Measurements from ENCODE around the gene OTOP3.
"Not testable (repeated sequence)": the region's sequence is repeated elsewhere in the genome, so short reads cannot be mapped to it uniquely, and the experiment has no call there.

Gene OTOP3

DNA sequence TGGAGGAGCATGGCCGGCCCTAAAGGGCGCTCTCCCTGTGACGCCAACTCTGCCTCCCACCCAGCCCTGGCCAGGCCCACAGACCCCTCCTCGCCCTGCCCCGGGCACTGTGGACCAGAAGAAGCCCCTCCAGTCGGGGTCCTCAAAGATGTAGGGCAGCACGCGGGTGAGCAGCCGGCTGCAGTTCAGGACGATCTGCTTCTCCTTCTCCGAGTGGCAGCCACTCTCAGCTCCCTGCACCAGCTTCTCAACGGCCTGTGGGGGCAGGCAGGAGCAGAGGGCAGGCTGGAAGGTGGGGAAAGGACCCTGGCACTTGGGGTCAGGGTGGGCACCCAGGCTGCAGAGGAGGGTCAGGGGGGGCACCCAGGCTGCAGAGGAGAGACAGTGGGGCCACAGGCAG, 28.0 kb downstream of the OTOP3 start:
- no peak for DNase-seq

DNA sequence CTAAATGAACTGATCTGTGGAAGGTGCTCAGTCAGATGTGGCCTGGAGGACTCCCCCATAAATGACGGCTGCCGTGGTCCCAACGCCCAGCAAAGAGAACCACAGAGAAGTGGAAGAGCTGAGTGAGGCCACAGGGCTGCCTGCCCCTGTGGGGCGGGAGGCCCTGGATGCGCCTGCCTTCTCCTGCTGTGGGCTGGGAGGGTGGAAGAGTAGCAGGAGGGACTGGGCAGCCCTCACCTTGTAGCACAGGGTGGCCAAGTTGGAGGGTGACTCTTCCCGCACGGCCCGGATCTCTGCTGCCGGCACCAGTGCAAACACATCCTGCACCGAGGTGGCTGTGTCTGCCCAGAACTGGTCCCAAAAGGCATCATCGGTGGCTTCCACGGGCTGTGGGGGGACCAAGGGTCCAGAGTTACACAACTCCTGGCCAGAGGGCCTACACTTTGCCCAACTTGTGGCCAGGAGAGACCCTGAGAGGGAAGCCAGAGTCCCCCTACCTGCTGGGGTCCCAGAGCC, 28.6 kb downstream of the OTOP3 start:
- DNase-seq: no peak

DNA sequence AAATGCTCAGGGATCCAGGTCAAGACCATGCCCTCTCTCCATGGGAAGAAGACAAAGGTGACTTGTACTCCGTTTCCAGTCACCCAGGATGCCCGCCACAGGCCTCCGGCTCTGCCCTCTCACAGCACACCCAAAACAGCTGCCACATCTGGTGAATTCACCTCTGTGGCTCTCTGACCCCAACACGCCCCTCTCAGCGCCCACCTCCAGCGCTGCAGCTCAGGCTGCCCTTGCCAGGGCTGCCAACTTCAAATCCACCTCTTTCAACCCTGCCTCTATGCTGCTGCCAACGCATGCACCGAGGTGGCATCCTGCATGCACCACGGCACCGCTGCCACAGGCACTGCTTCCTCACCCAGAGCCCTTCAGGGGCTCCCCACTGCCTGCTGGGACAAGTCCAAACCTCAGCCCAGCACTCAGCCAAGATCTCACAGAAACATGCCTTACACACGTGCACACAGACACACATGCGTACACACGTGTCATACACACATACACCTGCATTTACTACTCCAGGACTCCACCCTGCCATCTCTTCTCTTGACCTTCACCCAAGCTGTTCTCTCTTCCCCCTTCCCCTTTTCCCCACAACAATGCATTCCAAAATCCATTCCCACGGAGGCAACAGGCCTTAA, 29.4 kb downstream of the OTOP3 start:
- no peak for DNase-seq

DNA sequence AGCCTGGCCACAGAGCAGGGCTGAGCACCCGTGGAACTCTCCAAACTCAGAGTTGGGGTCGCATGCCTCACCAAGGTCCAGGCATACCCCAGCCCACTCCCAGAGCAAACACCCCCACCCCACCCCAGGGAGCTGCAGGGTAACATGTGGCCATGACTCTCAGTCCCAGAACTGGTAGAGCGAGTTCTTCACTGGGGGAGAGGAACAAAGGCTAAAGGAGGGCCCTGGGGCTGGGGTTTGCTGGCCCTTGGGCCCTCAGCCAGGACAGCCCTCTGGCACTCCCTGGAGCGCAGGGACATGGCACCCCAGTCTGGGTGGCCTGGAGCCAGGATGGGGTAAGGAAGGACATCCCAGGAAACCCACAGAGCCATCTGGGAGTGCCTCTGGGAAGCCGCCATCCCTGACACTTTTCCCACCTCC, 32.7 kb downstream of the OTOP3 start:
- no peak for DNase-seq

DNA sequence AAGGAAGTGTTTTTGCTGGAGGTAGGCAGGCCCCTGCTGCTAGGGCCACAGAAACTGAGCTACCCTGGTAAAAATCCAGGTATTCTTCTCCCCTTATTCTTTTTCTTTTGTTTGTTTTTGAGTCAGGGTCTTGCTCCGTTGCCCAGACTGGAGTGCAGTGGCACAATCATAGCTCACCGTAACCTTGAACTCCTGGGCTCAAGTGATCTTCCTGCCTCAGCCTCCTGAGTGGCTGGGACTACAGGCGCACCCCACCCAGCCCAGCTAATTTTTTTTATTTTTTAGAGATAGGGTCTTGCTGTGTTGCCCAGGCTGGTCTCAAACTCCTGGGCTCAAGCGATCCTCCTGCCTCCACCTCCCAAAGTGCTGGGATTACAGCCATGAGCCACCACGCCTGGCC, 33.8 kb downstream of the OTOP3 start:
- not testable (repeated sequence) for DNase-seq

DNA sequence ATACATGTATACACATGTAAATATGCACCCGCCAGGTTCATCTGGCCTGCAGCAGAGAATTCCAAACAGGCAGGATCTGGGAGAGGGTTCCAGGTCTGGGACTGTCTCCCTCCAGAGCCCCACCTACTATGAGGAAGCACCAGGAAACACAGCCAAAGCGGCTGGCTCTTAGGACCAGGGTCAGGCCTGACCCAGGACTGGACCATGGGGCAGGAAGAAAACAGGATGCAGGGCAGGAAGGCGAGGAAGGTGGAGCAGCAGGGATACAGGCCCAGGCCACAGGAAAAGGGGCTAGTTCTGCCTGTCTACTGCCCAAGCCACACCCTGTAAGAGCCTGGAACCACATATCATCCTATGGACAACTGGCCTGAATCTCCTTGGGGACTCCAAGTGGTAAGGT, 34.7 kb downstream of the OTOP3 start:
- no peak for DNase-seq

DNA sequence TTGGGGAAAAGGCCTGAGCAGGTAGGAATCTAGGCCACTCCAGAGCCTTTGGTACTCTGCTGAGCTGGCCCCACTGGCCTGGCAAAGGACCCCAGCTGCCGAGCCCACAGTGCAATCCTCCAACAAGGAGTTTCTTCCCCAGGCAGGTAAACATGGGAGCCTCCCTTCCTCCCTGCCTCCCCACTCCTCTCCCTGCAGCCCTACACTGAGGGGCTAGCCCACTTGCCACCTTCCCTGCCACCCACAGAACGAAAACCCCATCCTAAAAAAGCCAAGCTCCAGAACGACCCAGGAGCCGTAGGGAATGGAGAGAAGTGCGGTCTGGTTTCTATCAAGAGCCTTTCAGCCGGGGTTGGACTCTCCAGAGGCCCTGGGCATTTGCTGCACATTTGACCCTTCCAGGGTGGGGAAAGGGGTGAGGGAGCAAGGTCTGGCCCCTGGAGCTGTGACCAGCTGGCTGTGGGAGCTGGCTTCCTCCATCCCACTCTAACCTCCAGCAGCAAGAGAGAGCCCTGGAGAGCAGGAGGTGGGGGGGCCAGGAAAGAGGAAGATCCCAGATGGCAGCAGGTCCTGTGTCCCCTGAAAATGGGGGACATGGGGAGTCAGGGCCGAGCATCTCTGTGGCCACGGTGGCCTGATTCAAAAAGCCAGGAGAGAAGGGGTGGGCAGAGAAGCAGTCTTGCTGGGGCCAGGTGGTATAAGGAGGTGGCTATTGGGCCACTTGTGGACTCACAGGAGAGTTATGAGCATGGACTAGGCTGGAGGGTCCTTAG, 35.6 kb downstream of the OTOP3 start:
- no peak for DNase-seq

DNA sequence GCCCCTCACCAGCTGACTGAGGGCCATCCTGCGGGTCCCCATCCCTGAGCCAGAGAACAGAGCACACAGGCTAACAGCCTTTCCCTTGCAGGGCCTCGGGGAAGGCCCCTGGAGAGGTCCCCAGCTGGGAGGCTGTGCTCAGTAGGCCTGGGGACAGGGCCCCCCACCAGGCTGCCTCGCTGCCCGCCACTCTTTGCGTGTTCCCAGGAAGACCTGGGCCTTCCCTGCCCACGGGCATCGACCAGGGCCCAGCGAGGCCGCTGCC, 36.1 kb downstream of the OTOP3 start:
- no peak for DNase-seq

DNA sequence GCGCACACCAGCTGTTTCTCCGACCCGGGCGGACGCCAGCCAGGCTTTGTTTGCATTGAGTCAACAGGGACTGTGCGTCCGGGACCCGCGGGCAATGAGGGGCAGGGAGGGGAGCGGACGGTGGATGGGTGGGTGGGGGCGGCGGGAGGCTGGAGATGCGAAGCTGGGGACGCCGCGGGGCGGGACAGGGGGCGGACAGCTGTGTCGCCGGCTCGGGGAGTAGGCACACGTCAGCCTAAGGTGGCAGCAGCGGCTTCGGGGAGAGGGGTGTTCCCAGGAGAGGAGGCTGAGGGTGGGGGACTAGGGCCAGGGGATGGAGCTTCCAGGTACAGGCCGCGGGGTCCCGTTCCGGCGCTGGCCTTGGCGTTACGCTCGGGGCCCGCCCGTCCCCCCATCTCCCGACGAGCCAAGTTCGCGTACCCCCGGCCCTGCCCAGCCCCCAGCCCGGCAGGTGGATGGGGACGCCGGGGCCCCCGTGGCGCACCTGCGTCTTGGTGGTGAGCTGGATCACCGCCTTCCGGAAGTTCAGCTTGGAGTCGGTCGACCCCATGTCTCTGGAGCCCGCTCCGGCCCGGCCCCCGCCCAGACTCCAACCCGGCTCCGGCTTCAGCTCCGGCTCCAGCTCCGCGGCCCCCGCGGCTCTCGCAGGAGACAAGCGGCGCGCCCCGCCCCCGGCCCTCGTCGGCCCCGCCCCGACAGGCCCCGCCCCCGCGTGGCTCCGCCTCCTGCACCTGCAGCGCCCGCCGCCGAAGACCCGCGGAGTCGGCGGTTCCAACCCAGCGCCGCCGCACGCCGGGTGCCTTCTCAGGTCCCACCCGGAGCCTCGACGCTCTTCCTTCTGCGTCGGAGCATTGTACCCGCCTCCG, 36.6 kb downstream of the OTOP3 start, which contains the start of gene HID1:
Gene HID1 (minus strand): TSS at position 653 of the 866 bp plus-strand sequence. CDS start 103 bp downstream, at position 550.
- peak; percentile 87 for DNase-seq

DNA sequence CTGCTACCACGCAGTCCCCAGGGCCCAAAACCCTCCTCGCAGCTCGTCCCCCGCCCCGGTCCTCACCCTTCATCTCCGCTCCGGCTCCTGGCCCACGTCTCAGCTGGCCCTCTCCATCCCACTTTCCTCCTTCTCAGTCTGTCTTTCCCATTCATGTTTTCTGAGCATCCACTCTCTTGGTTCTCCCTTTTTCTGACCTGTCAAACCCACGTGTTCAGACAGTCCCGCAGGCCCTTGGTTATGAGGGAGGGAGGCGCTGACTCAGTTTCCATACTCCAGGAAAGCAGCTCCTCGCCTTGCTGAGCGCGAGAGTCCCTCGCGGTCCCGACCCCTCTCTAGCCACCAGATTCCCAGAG, 37.3 kb downstream of the OTOP3 start:
- DNase-seq: no peak

DNA sequence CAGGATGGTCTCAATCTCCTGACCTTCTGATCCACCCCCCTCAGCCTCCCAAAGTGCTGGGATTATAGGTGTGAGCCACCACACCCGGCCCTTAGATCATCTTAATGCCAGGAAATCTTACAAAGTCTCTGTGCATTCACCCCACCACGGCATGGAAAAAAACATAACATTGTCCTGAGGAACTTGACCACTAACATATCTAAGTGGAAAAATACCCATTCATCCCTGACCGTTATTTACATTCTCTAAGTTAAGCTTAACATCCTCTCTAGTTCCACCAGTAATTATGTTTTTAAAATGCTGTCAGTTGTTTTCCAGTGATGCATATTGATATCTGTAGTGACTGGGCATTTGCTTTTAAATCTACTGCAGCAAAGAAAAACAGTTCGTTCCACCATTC, 40.2 kb downstream of the OTOP3 start:
- no peak for DNase-seq

DNA sequence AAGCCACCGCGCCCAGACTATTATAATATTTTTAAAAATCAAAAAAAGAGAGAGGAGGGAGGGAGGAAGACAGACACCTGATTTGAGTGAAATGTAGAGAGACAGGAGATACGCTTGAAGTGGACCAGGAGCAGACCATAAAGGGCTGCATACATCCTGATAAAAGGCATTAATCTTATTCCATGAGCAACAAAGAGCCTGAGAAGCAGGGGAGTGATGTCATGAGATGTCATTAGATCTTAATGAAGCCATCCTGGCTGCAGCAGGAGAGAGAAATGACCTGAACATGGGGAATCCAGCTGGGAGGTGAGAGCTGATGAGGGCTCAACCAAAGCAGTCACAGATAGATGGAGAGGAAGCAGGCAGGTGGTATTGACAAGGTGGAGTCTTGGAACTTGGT, 42.1 kb downstream of the OTOP3 start:
- no peak for DNase-seq

DNA sequence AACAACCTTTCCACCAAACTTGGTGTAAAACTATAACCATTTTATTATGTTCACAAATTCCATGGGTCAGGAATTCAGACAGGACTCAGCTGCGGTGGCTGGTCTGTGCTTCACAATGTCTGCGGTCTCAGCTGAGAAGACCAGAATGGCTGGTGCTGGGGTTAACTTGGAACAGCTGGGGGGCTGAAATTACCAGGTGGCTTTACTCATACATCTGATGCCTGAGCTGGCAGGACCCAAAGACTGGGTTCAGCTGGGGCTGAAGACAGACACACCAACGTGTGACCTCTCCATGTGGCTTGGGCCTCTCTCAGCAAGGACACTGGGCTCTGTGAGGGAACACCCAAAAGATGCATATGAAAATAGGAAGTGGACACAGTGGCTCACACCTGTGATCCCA, 42.5 kb downstream of the OTOP3 start:
- no peak for DNase-seq

DNA sequence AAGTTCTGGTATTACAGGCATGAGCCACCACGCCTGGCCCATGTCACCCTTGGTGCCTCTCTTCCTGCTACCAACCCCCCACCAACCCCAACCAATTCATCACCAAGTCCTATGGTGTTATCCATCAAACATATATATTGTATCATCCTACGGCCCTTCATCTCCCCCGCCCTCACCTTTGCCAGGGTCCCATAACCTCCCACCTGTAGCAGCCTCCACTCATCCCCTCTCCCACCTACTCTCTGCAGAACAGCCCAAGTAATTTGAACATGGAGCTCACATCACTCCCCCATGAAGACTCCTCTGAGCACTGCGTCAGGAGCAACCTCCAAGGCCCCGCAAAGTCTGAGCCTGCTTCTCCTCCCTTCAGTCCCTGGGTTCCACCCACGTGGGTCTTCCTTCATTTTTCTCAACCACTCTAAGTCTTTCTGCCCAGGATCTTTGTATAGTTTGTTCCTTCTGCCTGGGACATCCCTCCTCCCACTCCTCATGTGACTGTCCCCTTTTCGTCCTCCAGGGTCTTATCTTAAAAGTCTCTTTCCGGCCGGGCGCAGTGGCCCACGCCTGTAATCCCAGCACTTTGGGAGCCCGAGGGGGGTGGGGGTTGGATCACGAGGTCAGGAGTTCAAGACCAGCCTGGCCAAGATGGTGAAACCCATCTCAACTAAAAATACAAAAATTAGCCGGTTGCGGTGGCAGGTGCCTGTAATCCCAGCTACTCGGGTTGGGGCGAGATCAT, 43.9 kb downstream of the OTOP3 start:
- no peak for DNase-seq

DNA sequence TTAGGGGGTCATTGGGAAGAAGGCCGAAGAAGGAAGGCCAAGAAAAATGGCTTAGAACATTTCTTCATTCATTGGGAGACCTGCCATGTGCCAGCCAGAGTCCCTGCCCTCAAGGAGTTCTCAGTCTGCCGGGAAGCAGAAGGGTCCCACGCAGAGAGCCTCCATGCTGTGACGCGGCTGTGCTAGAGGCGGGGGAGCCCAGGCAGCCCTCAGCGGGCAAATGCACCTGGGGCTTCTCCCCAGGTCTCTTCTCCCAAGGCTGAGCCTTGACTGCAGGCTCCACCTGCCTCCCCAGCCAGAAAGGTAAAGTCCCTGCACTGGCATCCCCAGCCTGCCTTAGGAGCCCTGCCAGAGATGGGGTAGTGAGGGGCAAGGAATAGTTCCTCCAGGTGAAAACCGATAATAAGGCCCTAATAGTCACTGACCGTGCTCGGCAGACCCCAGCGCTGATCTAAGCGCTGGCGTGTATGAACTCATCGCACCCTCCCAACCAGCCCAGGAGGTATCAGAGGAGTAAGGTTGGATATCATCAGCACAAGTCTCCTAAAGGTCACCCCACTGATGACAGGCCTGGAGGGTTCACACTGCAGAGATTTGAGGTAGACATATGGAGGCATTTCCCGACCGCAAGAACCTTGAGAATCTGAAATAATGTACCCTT, 45.8 kb downstream of the OTOP3 start:
- no peak for DNase-seq

DNA sequence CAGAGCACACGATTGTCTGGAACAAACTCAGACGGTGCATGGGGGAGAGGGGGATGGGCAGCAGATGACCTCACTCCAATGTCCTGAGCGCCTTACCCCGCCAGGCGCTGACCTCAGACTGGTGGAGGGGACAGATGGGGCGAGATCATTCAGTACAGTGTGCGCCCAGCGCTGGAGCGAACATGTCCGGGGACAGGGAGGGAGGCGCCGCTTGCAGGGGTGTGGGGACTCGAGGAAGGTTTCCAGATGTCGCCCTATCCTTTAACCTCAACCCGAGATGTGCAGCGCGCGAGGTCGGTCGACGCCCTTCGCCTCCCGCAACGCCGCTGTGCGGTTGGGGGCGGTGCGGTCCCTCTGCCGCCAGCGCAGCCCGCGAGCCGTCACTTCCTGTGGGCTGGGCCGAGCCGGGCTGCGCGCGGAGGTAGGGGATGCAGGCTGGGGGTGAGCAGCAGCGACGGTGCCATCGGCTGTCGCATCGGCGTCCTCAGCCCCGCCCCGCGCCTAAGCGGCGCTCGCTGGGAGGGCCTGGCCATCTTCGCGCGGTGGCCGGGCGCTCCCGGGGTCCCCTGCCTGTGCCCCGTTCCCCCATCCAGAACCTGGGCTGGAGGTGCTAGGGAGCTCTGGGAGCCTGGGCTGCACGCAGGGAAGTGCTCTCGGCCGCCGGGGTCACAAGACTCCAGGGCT, 46.4 kb downstream of the OTOP3 start:
- peak; percentile 87 for DNase-seq

DNA sequence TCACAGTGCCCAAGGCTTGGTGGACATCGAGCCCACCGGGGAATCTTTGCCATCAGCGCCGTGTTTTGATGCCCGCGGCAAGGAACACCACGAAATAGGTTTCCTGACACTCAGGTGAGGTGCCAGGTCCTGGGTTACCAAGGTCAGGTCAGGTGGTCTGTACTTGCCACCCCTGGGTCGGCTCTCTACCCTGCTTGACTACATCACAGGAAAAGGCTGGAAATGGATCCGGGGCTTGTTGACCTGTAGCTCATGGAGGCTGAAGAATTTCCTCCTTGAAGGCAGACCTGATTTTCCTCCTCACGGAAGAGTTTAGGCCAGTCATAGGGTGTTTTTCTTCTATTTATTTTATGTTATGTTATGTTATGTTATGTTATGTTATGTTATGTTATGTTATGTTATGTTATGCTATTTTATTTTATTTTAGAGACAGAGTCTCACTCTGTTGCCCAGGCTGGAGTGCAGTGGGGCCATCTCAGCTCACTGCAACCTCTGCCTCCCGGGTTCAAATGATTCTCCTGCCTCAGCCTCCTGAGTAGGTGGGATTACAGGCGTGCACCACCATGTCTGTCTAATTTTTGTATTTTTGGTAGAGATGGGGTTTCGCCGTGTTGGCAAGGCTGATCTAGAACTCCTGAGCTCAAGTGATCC, 47.1 kb downstream of the OTOP3 start:
- DNase-seq: not testable (repeated sequence)

DNA sequence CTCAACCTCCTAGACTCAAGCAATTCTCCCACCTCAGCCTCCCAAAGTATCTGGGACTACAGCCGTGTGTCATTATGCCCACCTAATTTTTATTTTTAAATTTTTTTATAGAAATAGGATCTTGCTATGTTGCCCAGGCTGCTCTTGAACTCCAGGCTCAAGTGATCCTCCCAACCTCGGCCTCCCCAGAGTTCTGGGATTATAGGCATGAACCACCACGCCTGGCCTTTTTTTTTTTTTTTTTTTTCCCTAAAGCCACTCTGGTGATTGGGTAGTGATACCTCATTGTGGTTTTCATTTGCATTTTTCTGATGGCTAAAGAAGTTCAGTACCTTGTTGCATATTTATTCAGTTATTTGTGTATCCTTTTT, 50.5 kb downstream of the OTOP3 start:
- DNase-seq: no peak

DNA sequence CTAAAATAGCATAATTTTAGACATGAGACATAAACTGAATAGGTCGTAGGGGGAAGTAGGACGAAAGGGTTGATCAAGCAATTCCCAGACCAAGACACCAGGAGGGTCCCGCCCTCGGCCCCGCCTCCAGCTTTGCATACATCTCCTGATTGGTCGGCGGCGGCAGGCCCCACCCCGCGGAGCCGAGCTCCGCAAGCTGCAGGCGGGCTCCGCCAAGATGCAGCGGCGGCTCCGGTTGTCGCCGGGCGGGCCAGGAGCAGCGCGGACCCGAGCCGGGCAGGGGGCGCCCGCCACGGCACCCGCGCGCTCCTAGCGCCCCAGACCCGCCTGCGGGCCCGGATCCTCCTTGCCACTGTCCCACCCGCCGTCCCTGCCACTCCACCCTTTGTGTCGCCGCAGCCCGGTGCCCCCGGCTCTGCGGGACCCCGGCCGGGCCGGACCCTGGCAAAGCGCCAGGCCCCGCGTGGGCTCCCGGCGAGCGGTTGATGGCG, 51.8 kb downstream of the OTOP3 start, which contains the start of gene CDR2L:
Gene CDR2L (plus strand): TSS at position 215 of the 491 bp plus-strand sequence. CDS start 412 bp downstream, outside the sequence.
- peak; percentile 97 for DNase-seq

DNA sequence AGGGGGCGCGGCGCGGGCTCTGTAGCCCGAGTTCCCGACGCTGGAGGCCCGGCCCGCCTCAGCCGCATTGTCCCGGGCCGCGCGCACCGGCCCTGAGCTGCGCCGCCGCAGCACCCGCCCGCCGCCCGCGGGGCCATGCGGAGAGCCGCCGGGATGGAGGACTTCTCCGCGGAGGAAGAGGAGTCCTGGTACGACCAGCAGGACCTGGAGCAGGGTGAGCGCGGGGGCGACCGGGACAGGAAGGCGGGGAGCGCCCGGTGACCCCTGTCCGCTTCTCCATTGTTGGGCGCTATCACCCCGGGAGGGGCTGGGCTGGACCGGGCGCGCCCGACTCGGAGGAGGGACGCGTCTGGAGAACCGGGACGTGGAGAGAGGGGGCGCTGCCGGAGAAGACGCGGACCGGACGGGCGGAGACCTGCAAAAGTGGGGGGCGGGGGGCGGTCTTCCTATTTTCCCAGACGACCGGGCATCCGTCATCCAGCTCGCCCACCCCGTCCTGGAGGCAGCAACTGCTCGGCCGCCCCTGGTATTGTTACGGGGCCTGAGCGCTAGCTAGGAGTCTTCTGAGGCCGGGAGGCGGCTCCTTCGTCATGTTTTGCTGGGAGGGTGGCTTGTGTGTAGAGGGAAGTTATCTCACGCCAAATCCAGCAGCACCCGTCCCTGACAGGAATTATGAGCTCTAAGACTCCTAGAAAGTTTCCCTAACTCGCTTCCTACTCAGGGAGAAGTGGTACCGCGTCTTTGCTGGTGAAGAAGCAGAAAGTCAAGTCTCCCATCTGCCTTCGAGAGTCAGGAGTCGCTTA, 52.4 kb downstream of the OTOP3 start:
- DNase-seq: peak; percentile 28

Measured in CD4-positive, alpha-beta T cell treated with Interleukin-6 for 4 hours (primary cell).